SK-N-MC (cell line): Measurements from ENCODE around the gene PPIL3.

Source experiments
- EZH2 ChIP-seq: fragments of 200-600 bp; sonication (generic); IDR thresholded peaks from one replicate; pipeline ENCODE4 v1.6.1; 2017; ENCODE audit warnings: antibody characterized with exemption
- POLR2AphosphoS5 ChIP-seq: IDR thresholded peaks from 2 replicates; pipeline ENCODE4 v1.6.1; 2012; ENCODE audit warnings: mild to moderate bottlenecking, low read depth, low read length, borderline replicate concordance

DNA sequence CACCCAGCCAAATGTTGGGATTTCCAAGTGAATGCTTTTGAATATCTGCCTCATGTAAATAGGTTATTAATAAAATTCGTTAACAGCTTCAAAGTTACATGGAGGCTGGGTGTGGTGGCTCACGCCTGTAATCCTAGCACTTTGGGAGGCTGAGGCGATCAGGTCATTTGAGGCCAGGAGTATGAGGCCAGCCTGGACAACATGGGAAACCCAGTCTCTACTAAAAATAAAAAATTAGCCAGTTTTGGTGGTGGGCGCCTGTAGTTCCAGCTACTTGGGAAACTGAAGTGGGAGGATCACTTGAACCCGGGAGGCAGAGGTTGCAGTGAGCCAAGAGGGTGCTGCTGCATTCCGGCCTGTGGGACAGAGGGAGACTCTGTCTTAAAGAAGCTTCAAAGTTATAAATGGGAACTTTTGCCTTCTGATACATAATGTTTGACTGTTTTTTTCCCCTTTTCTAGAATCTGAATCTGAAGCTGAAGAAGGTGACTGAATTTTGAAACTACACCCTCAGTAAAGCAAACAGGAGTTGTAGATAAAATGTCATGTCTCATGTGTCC is 67.1 kb downstream of the PPIL3 start:
- TF ChIP-seq POLR2AphosphoS5 (no peak), EZH2 (no peak)
